ENCODE data around the gene RIIAD1.

GRCh38 chr1:151729966-151730291 lies 8.6 kb downstream of the RIIAD1 start:
- TF ChIP-seq POLR2A (IDR thresholded peaks at IDR 0.05) = no peak
- TF ChIP-seq, protein P1, sequence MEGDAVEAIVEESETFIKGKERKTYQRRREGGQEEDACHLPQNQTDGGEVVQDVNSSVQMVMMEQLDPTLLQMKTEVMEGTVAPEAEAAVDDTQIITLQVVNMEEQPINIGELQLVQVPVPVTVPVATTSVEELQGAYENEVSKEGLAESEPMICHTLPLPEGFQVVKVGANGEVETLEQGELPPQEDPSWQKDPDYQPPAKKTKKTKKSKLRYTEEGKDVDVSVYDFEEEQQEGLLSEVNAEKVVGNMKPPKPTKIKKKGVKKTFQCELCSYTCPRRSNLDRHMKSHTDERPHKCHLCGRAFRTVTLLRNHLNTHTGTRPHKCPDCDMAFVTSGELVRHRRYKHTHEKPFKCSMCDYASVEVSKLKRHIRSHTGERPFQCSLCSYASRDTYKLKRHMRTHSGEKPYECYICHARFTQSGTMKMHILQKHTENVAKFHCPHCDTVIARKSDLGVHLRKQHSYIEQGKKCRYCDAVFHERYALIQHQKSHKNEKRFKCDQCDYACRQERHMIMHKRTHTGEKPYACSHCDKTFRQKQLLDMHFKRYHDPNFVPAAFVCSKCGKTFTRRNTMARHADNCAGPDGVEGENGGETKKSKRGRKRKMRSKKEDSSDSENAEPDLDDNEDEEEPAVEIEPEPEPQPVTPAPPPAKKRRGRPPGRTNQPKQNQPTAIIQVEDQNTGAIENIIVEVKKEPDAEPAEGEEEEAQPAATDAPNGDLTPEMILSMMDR (IDR thresholded peaks at IDR 0.05) = no peak
